ENCODE results near the gene CHSY1. TPM values are rescaled to one million over a fixed set of nuclear protein-coding genes. Genes with fewer than 3 reads are reported as not detected.

Gene CHSY1
- total and polyA plus RNA-seq, 2 of the 13 experiments (the other 11 are each of a cell fraction or from before 2014, with no cell fraction given) = 13.3 to 13.7 TPM

GRCh38 chr15:101264911-101265641, 13.2 kb upstream of the CHSY1 start:
- intact Hi-C loops (cut with micrococcal nuclease; ENCODE audit: unreplicated experiment) = no loop called here

More at GRCh38 chr15:101264911-101265641, 13.2 kb upstream of the CHSY1 start:
- Histone ChIP-seq H3K9me3 (ENCODE audit: low read length) (no peaks in the 10 kb centered on the region), H3K27ac (ENCODE audit: extremely low read length, insufficient read depth, low read length) (no peak overlapping the region), H3K4me3 (replicated peaks in 1 of 3; ENCODE audit: insufficient read depth in 1 of 3, low read depth in 2 of 3, low read length in 3 of 3) (no peak overlapping the region), H3K27me3 (ENCODE audit: control insufficient read depth in 1 of 2, insufficient read depth in 2 of 2, low read length in 2 of 2) (peaks cover 0 to 7% of the 10 kb centered on the region in 2 experiments; a peak in 3 of 5 replicates), H3K9ac (ENCODE audit: insufficient read depth, low read depth, low read length) (no peak overlapping the region), H3K4me1 (ENCODE audit: insufficient read depth, low read length) (no peaks in the 10 kb centered on the region), H3K36me3 (replicated peaks in 1 of 2; ENCODE audit: control insufficient read depth in 1 of 2, insufficient read depth in 2 of 2, low read length in 2 of 2) (no peaks in the 10 kb centered on the region), H3K4me2 (ENCODE audit: low read depth, low read length) (no peak overlapping the region), H2AFZ (ENCODE audit: low read length) (no peak overlapping the region), H3K79me2 (ENCODE audit: insufficient read depth, low read length) (no peaks in the 10 kb centered on the region), H4K20me1 (ENCODE audit: insufficient read depth, low read length) (no peaks in the 10 kb centered on the region)
- no peak for FAIRE-seq
- peak; percentile 48 for ATAC-seq
- in situ Hi-C loops (cut with HindIII; ENCODE audit: extremely low pct_ligation_motif_present, low pct_unique_long_range_greater_than_20kb) = loop anchor here (25.0 kb wide), 2 partner anchors 353 to 603 kb away; partner anchors contain the start of gene LRRK1
- WGBS (ENCODE audit: low lambda C conversion rate) = 61% methylated on average over 13 of the region's 17 CpGs
- POLR2A ChIA-PET = no interaction called here
- no peak for TF ChIP-seq HNF4A (CRISPR knock-in tag; IDR thresholded peaks at IDR 0.05)
- TF ChIP-seq ZNF687 (CRISPR knock-in tag; IDR thresholded peaks at IDR 0.05) = 0 out of 2 replicates have a peak, but pooled peaks have one; percentile 11
- DNase-seq (ENCODE audit: low spot score) = no peak
- CTCF ChIA-PET (ENCODE audit: low intra/inter-chr PET ratio, low total read pairs) = no interaction called here
- BruUV-seq (replicated peaks) = no TSS peak

All from HepG2 (cell line).